HG02588 (cell line): ENCODE data around the gene ANKRD66.
"Not testable (repeated sequence)": the region's sequence is repeated elsewhere in the genome, so short reads cannot be mapped to it uniquely, and the experiment has no call there.

Source experiments
- ATAC-seq: cut with Tn5 transposase; IDR thresholded peaks from one replicate; pipeline ENCODE4 v1.9.1; 2021; ENCODE audit warnings: mild to moderate bottlenecking, moderate library complexity; ENCODE audit not compliant: unreplicated experiment

ANKRD66 gene

DNA sequence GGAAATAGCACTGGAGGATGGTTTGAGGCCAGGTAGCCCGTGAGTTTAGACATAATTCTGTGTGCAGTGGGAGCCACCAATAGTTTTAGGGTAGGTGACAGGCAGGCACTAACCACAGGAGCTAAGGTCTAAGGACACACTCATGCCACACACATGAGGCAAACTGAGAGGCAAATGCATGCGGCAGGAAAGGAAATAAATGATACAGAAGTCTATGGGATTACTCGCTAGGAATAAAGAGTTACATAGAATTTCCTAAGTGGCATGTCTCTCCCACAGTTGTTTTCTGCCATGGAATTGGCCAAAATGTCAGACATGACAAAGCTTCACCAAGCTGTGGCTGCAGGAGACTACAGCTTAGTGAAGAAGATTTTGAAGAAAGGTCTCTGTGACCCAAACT is 4.9 kb downstream of the ANKRD66 start:
- no peak for ATAC-seq

DNA sequence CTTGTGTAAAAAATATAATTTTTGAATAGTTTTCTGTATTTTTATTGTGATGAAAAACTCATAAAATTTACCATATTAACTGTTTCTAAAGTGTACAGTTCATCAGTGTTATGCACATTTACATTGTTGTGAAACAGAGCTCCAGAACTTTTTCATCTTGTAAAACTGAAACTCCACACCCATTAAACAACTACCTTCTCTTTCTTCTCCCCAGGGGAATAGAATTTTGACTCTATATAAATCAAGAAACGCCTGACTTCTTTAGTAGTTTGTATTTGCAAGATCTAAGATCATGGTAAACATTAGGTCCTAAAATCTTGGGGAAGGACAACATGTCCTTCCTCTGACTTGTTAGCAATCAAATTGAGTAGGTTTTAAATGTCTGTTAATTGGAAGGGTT is 9.1 kb downstream of the ANKRD66 start:
- ATAC-seq, result no peak

DNA sequence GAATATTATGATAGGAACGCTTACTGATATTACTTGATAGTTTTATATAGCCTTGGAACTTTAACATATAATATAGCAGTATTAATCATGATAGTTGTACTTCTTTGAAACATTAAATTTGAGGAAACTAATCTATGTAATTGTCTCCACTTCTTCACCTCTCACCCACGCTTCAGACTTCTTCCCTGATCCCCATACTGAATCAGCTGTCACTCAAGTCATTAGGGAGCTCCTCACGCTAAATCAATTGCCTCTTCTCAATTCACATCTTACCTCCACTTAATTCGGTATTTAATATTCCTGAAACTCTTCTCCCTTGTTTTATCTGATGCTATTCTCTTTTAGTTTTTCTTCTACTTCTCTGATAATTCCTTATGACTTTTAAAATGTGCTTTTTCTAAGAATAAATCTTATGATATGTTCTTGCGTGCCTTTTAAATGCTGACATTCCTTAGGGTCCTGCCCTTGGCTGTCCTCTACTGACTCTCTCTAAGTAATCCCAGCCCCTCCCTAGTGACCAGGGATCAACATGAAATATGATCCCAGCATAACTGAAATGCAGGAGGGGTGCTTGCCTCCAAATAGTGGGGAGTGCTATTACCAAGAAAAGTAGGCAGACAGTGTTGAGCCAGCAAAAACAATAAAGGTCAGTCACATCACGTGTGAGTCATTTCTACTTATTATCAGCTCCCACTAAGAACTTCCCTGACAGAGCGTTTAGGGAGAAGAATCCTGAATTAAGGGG is 9.9 kb downstream of the ANKRD66 start:
- no peak for ATAC-seq

DNA sequence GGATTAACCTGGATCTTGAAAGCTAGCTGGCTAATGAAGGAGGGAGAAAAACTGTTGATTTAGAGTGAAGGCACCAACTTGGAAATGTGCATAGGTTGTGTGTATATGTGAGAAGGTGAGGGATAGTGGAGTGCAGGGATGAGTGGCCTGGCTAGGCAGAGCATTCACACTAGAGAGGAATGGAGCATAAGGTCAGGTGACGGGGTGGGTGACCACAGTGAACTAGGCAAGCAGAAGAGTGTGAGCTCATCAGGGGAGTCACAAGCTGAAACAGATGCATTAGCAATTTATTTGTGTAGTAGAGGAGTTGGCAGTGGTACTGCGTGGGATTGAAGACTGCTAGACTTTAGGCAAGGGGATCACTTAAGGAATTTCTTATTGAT is 10.5 kb downstream of the ANKRD66 start:
- ATAC-seq, result no peak

- no peak for ATAC-seq
Observed at GRCh38 chr6:46758960-46759753, 12.4 kb downstream of the ANKRD66 start.

- ATAC-seq, result no peak
Observed at GRCh38 chr6:46760925-46761324, 14.2 kb downstream of the ANKRD66 start.

DNA sequence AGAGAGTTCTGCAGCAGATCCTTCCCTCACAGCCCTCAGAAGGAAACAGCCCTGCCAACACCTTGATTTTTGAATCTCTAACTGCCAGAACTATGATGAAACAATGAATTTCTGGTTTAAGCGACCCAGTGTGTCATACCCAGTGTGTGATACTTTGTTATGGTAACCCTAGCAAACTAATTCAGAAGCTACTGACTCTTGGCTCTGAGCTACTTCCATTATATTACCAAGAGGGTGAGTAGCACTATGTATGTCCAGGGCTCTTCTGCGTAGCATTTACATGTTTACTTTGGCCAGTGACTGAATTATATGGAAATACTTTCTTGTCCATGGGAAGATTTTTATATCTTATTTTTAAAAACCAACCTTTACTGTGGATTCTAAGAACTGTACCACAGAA is 16.7 kb downstream of the ANKRD66 start:
- no peak for ATAC-seq

DNA sequence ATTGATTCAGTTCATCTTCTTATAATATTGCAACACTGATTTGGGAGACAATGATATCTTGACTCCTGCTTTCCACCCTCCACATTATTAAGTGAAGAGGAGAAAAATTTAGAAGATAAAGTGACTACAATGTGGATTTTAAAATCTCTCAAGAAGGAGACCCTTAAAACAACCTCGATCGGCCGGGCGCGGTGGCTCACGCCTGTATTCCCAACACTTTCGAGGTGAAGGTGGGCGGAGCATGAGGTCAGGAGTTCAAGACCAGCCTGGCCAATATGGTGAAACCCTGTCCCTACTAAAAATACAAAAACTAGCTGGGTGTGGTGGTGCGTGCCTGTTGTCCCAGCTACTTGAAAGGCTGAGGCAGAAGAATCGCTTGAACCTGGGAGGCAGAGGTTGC is 17.5 kb downstream of the ANKRD66 start:
- ATAC-seq, result not testable (repeated sequence)

DNA sequence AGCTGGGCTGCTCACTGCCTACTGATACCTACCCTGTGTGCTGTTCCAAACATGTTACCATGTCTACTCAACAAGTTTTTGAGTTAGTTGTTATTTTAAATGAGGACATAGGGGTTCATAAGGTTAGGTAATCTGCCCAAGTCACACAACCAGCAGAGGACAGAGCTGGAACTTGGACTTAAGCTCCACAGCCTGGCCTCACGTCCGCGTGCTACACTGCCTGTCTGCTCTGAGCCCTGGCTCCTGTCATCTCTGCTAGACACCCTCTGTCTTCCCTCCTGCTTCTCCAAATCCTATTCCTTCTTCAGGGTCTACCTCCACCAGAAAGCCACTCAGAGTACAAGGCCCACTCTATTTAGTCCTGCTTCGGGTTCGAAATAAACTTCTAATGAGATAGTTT is 18.2 kb downstream of the ANKRD66 start:
- no peak for ATAC-seq

GRCh38 chr6:46772016-46772415 is 25.3 kb downstream of the ANKRD66 start:
- no peak for ATAC-seq

DNA sequence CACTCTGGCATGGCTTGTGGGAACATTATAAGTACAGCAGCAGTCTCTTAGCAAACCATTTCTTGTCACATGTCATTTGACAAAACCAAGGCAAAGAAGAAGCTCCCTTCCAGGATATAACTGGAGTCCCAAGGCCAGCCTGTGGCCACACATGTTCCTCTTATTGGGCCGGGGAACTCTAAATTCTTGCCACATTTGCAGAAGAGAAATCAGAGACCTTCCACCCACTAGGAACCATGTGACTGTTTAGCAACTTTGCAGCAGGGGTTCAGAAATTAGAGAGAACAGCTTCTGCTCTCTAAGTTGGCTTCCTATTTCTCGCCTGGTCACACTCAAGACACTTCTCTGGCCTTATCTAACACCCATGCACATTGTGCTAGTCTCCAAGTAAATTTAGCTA is 26.0 kb downstream of the ANKRD66 start:
- peak; percentile 70 for ATAC-seq

GRCh38 chr6:46773201-46773855 is 26.6 kb downstream of the ANKRD66 start:
- ATAC-seq, result peak; percentile 16

GRCh38 chr6:46774736-46775135 is 28.0 kb downstream of the ANKRD66 start:
- not testable (repeated sequence) for ATAC-seq

GRCh38 chr6:46776070-46776712 is 29.5 kb downstream of the ANKRD66 start:
- no peak for ATAC-seq

DNA sequence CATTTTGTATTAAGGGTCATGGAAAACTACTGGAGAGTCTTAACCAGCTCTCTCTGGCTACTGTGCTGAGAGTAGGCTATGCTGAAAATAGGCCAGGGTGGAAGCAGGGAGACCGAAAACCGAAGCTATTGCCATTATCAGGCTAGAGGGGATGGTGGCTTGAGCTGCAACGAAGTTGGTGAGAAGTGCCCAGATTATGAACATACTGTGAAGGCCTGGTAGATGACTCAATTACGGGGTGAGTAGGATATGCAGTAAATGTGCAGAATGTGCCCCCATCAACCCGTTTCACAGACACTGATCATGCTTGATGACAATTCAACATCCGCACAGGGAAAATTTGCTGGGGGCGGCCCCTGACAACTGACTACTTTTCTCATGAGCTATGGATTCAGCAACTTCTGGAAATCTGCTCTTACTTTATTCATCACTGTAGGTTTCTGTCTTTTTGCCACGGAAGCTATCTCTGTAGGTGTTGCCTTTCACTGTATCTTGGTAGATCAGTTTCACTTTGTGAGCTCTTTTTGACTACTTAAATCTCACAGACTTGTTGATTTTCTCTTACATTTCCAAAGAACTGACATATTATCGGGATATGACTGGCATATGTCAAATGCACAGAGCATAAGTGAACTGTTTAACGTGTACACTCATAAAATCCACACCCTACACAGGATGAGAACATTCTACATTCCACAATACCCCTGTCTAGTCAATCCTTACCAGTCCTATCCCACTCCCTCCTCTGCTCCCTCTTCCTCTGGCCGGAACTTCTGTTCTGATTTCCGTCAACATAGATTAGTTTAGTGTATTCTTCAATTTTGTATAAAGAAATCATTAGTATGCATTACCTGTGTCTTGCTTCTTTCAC is 31.0 kb downstream of the ANKRD66 start:
- ATAC-seq, result no peak

- no peak for ATAC-seq
Observed at GRCh38 chr6:46781478-46782378, 35.0 kb downstream of the ANKRD66 start.

- no peak for ATAC-seq
Observed at GRCh38 chr6:46784535-46784934, 37.8 kb downstream of the ANKRD66 start.

- no peak for ATAC-seq
Observed at GRCh38 chr6:46787871-46788540, 41.3 kb downstream of the ANKRD66 start.

DNA sequence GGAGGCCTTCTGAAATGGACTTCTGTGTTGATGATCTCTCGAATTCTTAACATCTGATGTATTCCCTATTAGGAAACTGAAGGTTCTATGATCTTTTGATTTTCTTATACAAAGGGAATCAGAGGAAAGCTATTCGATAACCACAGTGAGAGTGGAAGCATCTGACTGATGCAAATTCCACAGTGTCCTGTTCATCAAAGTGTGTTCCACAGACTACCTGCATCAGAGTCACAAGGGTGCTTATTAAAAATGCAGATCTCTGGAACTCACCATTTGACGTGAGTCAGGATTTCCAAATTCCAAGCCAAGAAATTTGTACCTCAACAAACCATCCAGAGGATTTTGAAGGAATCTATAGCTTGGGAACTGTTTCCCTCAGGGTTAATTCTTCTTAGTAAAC is 42.1 kb downstream of the ANKRD66 start:
- no peak for ATAC-seq
